Measurements from ENCODE around the gene PRMT1. TPM values are rescaled to one million over a fixed set of nuclear protein-coding genes. Genes with fewer than 3 reads are reported as not detected.

Gene PRMT1
- total RNA-seq, 2 donors from 2014 or later, result 66.7 to 83.9 TPM

DNA sequence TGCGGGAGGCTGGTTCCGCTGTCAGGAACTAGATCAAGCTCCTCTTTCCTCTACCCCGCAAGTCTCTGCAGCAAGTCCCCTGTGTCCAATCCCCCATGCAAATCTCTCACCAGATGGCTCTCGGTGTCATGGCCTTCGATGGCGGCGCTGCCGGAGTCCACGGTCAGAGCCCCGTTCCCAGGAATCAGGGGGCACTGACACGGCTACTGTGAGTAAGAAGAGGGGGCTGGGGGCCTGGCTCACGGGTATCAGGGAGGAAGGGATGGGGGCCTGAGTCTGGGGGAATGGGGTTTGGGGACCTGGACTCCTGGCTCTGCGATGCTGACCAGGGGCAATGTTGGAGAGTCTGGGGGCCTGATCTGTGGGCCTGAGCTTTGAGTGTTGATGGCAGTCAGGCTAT is 31.1 kb upstream of the PRMT1 start:
- ATAC-seq (no peak), DNase-seq (no peak)
- intact Hi-C loops (cut with DNase I, micrococcal nuclease), result no loop called here

DNA sequence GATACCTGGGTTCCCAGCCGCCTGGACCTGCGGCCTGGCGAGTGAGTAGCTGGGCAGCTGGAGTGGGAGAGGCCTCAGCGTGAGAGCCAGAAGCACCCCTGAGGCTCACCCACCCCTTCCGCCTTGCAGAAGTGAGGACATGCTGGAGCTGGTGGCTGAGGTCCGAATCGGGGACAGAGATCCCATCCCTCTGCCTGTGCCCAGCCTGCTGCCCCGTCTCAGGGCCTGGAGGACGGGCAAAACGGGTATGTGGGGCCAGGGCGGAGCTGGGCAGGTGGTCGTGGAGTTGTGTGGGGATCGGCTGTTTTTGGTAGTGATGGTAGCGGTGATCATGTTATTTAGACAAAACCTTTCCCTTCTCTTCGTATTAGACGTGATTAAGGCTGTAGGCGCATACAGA is 30.5 kb upstream of the PRMT1 start:
- intact Hi-C loops (cut with DNase I, micrococcal nuclease), result no loop called here
- no peak for DNase-seq
- no peak for ATAC-seq

DNA sequence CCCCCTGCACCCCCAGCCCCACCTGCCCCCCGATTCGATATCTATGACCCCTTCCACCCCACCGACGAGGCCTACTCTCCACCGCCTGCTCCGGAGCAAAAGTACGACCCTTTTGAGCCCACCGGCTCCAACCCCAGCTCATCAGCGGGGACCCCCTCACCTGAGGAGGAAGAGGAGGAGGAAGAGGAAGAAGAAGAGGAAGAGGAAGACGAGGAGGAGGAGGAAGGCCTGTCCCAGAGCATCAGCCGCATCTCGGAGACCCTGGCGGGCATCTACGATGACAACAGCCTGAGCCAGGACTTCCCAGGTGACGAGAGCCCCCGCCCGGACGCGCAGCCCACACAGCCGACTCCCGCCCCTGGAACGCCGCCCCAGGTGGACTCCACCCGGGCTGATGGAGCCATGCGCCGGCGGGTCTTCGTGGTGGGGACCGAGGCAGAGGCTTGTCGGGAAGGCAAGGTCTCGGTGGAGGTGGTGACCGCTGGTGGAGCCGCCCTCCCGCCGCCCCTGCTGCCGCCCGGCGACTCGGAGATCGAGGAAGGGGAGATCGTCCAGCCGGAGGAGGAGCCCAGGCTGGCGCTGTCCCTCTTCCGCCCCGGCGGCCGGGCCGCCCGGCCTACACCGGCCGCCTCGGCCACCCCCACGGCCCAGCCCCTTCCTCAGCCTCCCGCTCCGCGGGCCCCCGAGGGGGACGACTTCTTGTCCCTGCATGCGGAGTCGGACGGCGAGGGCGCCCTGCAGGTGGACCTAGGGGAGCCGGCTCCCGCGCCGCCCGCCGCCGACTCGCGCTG is 25.8 kb upstream of the PRMT1 start:
- DNase-seq, result no peak
- intact Hi-C loops (cut with DNase I, micrococcal nuclease), result no loop called here
- no peak for ATAC-seq

DNA sequence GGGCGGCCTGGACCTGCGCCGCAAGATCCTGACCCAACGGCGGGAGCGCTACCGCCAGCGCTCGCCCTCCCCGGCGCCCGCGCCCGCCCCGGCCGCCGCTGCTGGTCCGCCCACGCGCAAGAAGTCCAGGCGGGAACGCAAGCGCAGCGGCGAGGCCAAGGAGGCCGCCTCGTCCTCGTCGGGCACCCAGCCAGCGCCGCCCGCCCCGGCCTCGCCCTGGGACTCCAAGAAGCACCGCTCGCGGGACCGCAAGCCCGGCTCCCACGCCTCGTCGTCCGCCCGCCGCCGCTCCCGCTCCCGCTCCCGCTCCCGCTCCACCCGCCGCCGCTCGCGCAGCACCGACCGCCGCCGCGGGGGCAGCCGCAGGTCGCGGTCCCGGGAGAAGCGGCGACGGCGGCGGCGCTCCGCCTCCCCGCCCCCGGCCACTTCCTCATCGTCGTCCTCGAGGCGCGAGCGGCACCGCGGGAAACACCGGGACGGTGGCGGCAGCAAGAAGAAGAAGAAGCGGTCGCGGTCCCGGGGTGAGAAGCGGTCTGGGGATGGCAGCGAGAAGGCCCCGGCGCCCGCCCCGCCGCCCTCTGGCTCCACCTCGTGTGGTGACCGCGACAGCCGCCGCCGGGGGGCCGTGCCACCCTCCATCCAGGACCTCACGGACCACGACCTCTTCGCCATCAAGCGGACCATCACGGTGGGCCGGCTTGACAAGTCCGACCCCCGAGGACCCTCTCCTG is 25.1 kb upstream of the PRMT1 start:
- DNase-seq (no peak), ATAC-seq (no peak)
- intact Hi-C loops (cut with DNase I, micrococcal nuclease), result no loop called here

DNA sequence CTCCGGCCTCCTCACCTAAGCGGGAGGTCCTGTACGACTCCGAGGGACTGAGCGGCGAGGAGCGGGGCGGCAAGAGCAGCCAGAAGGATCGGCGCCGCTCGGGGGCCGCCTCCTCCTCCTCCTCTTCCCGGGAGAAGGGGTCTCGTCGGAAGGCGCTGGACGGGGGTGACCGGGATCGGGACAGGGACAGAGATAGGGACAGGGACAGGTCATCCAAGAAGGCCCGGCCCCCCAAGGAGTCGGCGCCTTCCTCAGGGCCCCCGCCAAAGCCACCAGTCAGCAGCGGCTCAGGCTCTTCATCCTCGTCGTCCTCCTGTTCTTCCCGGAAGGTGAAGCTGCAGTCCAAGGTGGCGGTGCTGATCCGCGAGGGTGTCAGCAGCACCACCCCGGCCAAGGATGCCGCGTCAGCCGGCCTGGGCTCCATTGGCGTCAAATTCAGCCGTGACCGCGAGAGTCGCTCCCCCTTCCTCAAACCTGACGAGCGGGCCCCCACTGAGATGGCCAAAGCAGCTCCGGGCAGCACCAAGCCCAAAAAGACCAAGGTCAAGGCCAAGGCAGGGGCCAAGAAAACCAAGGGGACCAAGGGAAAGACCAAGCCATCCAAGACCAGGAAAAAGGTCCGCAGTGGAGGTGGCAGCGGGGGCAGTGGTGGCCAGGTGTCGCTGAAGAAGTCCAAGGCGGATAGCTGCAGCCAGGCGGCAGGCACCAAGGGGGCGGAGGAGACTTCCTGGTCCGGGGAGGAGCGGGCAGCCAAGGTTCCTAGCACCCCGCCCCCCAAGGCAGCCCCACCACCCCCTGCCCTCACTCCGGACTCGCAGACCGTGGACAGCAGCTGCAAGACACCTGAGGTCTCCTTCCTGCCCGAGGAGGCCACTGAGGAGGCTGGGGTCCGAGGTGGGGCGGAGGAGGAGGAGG is 24.3 kb upstream of the PRMT1 start:
- DNase-seq (no peak), ATAC-seq (no peak)
- intact Hi-C loops (cut with DNase I, micrococcal nuclease), result no loop called here

DNA sequence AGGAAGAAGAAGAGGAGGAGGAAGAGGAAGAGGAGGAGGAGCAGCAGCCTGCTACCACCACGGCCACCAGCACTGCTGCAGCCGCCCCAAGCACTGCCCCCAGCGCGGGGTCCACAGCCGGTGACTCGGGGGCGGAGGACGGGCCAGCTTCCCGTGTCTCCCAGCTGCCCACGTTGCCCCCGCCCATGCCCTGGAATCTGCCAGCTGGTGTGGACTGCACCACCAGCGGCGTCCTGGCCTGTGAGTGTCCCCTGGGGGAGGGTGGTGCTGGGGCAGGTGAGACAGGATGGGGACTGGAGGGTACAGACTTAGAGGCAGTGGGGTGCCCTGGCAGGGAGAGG is 23.6 kb upstream of the PRMT1 start:
- intact Hi-C loops (cut with DNase I, micrococcal nuclease), result no loop called here
- no peak for DNase-seq
- no peak for ATAC-seq

DNA sequence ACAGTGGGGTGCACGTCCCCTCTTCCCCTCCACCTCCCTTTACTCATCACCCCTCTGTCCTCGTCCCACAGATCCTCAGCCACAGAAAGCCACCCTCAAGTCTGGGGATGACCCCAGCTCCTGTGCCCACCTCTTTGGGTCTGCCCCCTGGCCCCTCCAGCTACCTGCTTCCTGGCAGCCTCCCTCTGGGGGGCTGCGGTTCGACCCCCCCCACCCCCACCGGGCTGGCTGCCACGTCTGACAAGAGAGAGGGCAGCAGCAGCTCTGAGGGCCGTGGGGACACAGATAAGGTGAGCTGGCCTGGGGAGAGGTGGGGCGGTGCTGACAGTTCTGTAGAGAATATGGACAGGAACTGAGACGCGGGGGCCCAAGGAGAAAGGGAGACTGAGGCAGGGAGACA is 22.5 kb upstream of the PRMT1 start:
- intact Hi-C loops (cut with DNase I, micrococcal nuclease), result no loop called here
- DNase-seq, result no peak
- no peak for ATAC-seq

DNA sequence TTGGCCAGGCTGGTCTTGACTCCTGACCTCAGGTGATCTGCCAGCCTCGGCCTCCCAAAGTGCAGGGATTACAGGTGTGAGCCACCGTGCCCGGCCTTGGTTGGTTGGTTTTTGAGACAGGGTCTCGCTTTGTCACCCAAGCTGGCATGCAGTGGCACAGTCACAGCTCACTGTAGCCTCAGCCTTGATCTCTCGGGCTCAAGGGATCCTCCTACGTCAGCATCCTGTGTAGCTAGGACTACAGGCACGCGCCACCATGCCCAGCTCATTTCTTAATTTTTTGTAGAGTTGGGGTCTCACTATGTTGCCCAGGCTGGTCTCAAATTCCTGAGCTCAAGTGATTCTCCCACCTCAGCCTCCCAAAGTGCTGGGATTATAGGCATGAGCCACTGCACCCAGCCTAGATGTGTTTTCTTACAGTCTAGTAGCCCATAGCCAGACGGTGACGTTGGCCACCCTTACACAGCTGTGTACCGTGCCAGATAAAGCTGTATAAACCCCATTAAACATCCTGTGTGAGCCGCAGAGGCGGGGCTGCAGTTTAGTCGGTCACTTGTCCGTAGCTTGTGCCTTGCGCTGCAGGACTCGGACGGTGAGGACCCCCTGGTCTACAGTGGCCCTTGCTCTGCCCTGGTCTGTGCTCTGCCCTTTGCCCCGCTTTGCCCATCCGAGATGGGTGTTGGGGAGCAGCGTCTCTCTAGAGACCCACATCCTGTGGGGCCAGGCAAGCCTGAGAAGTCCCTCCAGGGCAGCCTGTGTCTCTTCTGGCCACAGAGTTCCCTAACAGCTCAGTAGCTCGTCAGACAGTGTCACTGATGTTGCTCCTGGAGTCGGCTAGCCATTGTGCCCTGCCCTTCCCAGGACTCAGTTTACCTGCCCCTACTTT is 21.3 kb upstream of the PRMT1 start:
- intact Hi-C loops (cut with DNase I, micrococcal nuclease), result no loop called here
- ATAC-seq (no peak), DNase-seq (no peak)

DNA sequence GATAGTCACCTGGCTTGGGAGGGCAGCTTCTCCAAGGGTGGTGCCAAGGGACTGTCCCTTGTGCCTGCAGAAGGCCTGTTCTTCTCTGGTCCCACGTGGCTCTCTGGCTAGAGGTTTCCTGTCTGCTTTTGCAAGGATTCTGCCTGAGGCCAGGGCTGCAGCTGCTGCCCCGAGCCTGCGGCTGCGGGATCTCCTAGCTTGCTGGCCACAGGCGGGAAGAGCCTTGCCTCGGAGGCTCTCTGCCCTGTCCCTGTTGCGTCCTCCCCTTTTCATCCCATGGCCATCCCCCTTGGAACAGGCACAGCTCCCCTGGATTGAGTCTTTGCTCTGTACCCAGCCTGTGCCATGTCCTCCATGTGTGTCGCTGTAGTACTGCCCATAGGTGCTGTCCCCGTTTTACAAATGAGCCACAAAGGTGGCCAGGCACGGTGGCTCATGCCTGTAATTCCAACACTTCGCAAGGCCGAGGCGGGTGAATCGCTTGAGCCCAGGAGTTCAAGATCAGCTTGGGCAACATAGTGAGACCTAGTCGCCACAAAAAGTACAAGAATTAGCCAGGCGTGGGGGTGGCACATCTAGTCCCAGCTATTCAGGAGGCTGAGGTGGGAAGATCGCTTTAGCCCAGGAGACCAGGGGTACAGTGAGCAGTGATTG is 20.5 kb upstream of the PRMT1 start:
- DNase-seq (no peak), ATAC-seq (no peak)
- intact Hi-C loops (cut with DNase I, micrococcal nuclease), result no loop called here

DNA sequence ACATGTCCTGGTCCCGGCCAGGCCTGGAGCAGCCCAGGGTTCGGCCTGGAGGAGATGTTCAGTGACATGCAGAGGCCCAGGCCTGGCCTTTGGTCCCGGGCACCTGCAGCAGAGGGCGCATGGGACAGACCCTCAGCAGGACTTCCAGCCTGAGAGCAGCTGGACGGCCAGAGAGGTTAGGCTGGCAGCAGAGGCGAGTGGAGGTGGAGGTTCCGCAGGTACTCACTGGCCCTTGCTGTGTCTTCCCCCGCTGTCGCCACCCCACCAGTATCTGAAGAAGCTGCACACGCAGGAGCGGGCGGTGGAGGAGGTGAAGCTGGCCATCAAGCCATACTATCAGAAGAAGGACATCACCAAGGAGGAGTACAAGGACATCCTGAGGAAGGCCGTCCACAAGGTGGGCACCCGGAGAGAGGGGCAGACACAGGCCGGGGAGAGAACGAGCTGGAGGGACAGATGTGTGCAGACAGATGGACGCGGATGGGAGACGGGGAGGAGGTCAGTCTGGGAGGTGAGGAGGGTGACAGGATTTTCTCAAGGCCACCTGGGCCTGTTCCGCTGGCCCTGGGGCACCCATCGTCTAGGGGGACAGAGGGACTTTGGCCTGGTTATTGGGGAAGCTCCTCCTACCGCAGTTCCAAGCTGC is 19.5 kb upstream of the PRMT1 start:
- intact Hi-C loops (cut with DNase I, micrococcal nuclease), result no loop called here

DNA sequence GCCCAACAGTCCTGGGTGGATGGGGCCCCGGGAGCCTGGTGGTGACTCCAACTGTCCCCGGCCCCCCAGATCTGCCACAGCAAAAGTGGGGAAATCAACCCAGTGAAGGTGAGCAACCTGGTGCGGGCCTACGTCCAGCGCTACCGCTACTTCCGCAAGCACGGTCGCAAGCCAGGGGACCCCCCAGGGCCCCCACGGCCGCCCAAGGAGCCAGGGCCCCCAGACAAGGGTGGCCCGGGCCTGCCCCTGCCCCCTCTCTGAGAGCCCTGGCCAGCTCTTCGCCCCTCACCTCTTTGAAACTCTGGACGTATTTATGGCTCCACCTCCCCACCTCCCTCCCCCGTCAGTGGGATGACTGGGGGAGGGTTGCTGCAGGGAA is 18.9 kb upstream of the PRMT1 start:
- no peak for ATAC-seq
- intact Hi-C loops (cut with DNase I, micrococcal nuclease), result no loop called here
- DNase-seq, result no peak

More for the DNA sequence above, 19.5 kb upstream of the PRMT1 start:
- DNase-seq (no peak), ATAC-seq (no peak)

DNA sequence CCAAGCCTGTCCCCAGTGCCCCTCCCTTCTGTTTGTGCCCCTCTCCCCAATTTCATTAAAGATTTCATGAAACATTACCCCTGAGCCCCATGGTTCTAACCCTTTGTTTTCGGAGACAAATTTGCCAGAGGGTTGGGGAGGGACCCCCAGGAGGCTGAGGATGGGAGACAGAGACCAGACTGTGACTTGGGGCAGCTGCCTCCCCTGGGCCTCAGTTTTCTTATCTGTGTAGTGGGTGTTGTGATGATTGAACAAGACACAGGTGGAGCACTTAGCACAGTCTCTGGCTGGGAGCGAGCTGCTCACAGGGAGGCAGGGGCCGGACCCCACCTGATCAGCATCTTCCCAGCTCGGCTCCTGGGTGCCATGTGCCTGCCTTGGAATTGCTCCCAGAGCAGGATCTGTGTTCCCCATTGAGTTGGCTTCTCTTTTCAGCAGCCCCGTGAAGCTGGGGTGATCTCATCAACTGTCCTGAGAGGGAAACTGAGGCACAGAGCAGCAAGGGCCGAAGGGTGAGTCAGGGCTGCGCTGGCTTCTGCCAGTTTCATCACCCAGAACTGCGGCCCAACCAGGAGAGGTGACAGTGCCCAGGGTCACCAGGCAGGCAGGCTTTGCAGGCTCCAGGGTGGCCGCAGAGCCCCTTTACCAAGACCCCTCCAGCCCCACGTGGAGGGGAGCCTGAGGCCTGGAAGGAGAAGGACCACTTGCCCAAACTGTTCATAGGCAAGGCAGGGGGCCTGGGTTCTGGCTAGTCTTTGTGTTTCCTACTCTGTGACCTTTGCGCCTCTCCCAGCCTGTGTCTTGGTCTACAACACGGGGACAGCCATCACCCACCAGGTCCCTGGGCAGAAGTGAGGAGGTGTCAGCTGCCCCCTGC is 18.3 kb upstream of the PRMT1 start:
- ATAC-seq, result no peak
- intact Hi-C loops (cut with DNase I, micrococcal nuclease), result no loop called here
- DNase-seq, result no peak

DNA sequence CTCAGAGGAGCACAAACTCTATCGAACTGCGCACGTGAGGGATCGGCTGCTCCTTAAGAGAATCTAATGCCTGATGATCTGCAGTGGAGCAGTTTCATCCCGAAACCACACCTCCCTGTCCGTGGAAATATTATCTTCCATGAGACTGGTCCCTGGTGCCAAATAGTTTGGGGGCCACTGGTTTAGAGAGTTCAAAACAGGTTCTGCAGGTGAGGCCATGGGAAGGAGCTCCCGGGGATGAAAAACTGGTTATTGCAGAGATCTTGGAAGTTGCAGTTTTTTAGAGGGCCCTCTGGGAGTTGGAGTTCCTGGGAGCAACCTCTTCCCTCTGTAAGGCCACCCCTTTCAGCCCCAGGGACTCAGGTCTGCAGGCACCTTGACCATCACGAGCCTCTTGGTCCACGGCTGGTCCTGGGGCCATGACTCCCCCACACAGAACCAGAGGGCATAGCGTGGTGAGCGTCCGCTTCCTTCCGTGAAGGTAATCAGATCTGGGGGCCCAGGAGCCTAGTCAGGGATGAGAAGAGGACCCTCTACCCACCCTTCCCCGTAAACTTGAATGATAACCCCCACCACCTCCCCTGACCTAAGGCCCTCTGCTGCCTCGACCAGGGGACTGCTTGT is 16.6 kb upstream of the PRMT1 start:
- ATAC-seq, result no peak
- intact Hi-C loops (cut with DNase I, micrococcal nuclease), result no loop called here
- DNase-seq, result no peak

DNA sequence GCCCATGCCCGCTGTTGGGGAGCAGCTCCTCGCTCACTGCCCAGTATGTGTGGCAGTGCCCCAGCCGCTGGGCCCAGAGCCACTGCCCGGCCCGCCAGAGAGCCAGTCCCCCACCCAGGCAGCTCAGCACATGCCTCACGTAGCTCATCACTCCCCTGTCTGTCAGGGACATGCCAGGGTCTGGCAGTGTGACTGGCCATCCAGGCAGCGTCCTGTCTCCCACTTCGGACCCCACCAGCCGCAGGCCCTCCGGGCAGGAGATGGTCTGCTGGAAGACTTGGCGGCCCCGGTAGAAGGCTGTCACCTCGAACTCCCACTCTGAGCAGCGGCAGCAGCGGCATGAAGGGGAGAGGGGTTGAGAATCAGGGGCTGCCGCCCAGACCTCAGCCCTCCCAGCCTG is 15.1 kb upstream of the PRMT1 start:
- intact Hi-C loops (cut with DNase I, micrococcal nuclease), result no loop called here
- ATAC-seq (no peak), DNase-seq (no peak)

DNA sequence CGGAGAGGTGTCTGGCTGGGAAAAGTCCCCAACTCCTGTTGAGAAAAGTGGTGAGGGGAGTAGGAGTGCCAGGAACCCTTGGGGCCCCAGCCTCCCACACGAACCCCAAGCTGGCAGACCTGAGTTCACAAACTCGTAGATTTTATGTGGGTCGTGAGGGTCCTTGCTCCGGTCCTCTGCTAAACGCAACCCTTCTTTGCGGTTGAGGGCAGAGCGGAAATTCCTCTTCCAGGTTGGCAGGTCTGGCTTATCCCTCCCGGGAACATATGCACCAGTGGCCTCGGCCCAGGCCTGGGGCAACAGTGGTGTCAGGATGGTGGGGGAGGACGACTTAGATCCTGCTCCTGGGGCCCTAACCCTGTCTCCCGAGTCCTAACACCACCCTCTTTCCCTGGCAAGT is 13.8 kb upstream of the PRMT1 start:
- ATAC-seq (no peak), DNase-seq (no peak)
- intact Hi-C loops (cut with DNase I, micrococcal nuclease), result no loop called here

DNA sequence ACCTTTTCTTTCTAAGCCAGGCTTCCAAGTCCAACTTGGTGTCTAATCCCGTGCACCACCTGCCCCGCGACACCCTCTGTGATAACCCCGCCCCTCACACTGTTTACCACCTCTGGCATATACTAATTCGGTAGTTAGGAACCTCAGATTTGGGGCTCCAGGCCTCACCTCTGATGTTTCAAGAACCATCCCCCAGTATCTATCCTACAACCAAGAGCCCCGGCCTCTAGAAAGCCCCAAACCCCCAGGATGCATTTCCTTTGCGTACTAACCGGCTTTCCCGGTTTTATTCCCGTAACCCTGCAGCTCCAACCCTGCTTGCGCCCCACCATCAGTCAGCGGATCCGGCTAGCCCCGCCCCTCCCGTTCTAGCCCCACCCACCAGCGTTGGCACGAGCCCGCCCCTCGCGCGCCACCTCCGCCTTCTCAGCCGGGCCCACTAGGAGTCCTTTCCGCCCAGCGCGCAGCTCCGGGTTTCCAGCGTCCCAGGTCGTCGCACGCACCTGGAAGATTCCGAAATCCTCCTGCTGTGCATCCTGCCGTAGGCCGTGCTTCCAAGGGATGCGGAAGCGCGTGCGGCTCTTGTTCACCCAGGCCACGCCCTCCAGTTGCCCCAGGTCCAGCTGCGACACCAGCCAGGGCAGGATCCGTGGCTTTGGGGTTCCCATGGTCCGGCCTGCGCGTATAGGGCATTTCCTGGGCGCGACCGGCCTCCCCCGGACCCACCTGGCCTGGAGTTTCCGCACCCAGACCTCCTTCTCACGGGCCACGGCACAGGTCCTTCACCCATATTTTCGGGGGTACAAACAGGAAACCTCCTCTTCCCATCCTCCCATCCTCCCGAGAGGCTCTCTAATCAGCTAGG is 12.7 kb upstream of the PRMT1 start:
- ATAC-seq, result peak; percentile 78
- intact Hi-C loops (cut with DNase I, micrococcal nuclease), result no loop called here
- peak; percentile 91 to 97 for DNase-seq
